HuH-7 (cell line): ENCODE results near the gene C5orf46.

Experiments used
- DNase-seq: peaks from one replicate; pipeline ENCODE4 v3.0.0; 2011; ENCODE audit warnings: low spot score

C5orf46 gene

GRCh38 chr5:147857302-147858129, 48.8 kb downstream of the C5orf46 start:
- DNase-seq, result no peak

GRCh38 chr5:147856801-147857200, 49.5 kb downstream of the C5orf46 start:
- no peak for DNase-seq

- no peak for DNase-seq
Measured at GRCh38 chr5:147855774-147856069, 50.6 kb downstream of the C5orf46 start.

- no peak for DNase-seq
Measured at GRCh38 chr5:147854894-147855773, 51.2 kb downstream of the C5orf46 start.

GRCh38 chr5:147854331-147854730, 52.0 kb downstream of the C5orf46 start:
- no peak for DNase-seq

- DNase-seq, result no peak
Measured at GRCh38 chr5:147853372-147853987, 52.9 kb downstream of the C5orf46 start.

GRCh38 chr5:147852365-147852764, 54.0 kb downstream of the C5orf46 start:
- no peak for DNase-seq

- DNase-seq, result no peak
Measured at GRCh38 chr5:147851578-147851977, 54.8 kb downstream of the C5orf46 start.

GRCh38 chr5:147849226-147849625, 57.1 kb downstream of the C5orf46 start:
- DNase-seq, result no peak

- DNase-seq, result no peak
Measured at GRCh38 chr5:147845618-147846017, 60.7 kb downstream of the C5orf46 start.

GRCh38 chr5:147844846-147845245, 61.5 kb downstream of the C5orf46 start:
- no peak for DNase-seq

GRCh38 chr5:147842869-147843268, 63.5 kb downstream of the C5orf46 start:
- DNase-seq, result no peak
